ENCODE results near the gene ZNF358. TPM values are rescaled to one million over a fixed set of nuclear protein-coding genes. Genes with fewer than 3 reads are reported as not detected.

The ZNF358 gene
- total and polyA plus RNA-seq, 4 experiments from 2014 or later, result 1.6 to 8.7 (median 8.4) TPM; not detected in 1

Other genes starting within 250 kb of the ZNF358 start
- 1 to 10 TPM; 1.2 to 2.2 TPM for gene INSR, start 221.7 kb upstream of the ZNF358 start, total RNA-seq
- gene INSR, start 221.7 kb upstream of the ZNF358 start, polyA plus RNA-seq, result under 1 TPM; 0.06 to 0.13 TPM
- gene ARHGEF18, start 167.2 kb upstream of the ZNF358 start, total RNA-seq, result 10 to 100 TPM; 82.3 to 83.8 TPM
- 10 to 100 TPM in 1 of 2 donors, 1 to 10 TPM in 1; 2.2 to 11.1 TPM for gene ARHGEF18, start 167.2 kb upstream of the ZNF358 start, polyA plus RNA-seq
- under 1 TPM; 0.64 to 0.73 TPM for gene PEX11G, start 27.1 kb upstream of the ZNF358 start, total RNA-seq
- 1 to 10 TPM in 1 of 2 donors, under 1 TPM in 1; 0.64 to 1.7 TPM for gene PEX11G, start 27.1 kb upstream of the ZNF358 start, polyA plus RNA-seq
- 10 to 100 TPM; 14.1 to 14.9 TPM for gene MCOLN1, start 6.5 kb downstream of the ZNF358 start, total RNA-seq
- 1 to 10 TPM; 8.0 to 9.1 TPM for gene MCOLN1, start 6.5 kb downstream of the ZNF358 start, polyA plus RNA-seq
- gene PNPLA6, start 19.6 kb downstream of the ZNF358 start, total RNA-seq, result 100 to 1,000 TPM; 168 to 169 TPM
- gene PNPLA6, start 19.6 kb downstream of the ZNF358 start, polyA plus RNA-seq, result 10 to 100 TPM in 1 of 2 donors, 1 to 10 TPM in 1; 4.7 to 14.1 TPM
- under 1 TPM; 0.15 to 0.19 TPM for gene CAMSAP3, start 79.8 kb downstream of the ZNF358 start, total RNA-seq
- under 1 TPM in 1 of 2 donors, not detected in 1; 0.07 TPM for gene CAMSAP3, start 79.8 kb downstream of the ZNF358 start, polyA plus RNA-seq
- gene XAB2, start 113.4 kb downstream of the ZNF358 start, total RNA-seq, result 10 to 100 TPM; 75.6 to 77.2 TPM
- gene XAB2, start 113.4 kb downstream of the ZNF358 start, polyA plus RNA-seq, result 1 to 10 TPM; 5.4 to 9.6 TPM
- gene PET100, start 113.7 kb downstream of the ZNF358 start, total RNA-seq, result 100 to 1,000 TPM; 120 to 144 TPM
- gene PET100, start 113.7 kb downstream of the ZNF358 start, polyA plus RNA-seq, result 100 to 1,000 TPM; 127 to 279 TPM
- 1 to 10 TPM; 5.7 to 6.4 TPM for gene PCP2, start 117.6 kb downstream of the ZNF358 start, total RNA-seq
- gene PCP2, start 117.6 kb downstream of the ZNF358 start, polyA plus RNA-seq, result 1 to 10 TPM in 1 of 2 donors, under 1 TPM in 1; 0.96 to 1.2 TPM
- 100 to 1,000 TPM; 219 to 220 TPM for gene STXBP2, start 121.0 kb downstream of the ZNF358 start, total RNA-seq
- 10 to 100 TPM; 73.1 to 88.8 TPM for gene STXBP2, start 121.0 kb downstream of the ZNF358 start, polyA plus RNA-seq
- gene RETN, start 152.9 kb downstream of the ZNF358 start, total RNA-seq, result not detected
- gene RETN, start 152.9 kb downstream of the ZNF358 start, polyA plus RNA-seq, result under 1 TPM; 0.48 to 0.94 TPM
- not detected for gene MCEMP1, start 161.0 kb downstream of the ZNF358 start, total RNA-seq
- not detected for gene MCEMP1, start 161.0 kb downstream of the ZNF358 start, polyA plus RNA-seq
- gene TRAPPC5, start 164.7 kb downstream of the ZNF358 start, total RNA-seq, result 10 to 100 TPM; 60.7 to 62.1 TPM
- gene TRAPPC5, start 164.7 kb downstream of the ZNF358 start, polyA plus RNA-seq, result 100 to 1,000 TPM; 144 to 153 TPM
- gene FCER2, start 186.0 kb downstream of the ZNF358 start, total RNA-seq, result not detected
- under 1 TPM in 1 of 2 donors, not detected in 1; 0.93 TPM for gene FCER2, start 186.0 kb downstream of the ZNF358 start, polyA plus RNA-seq
- gene CLEC4G, start 216.0 kb downstream of the ZNF358 start, total RNA-seq, result not detected
- gene CLEC4G, start 216.0 kb downstream of the ZNF358 start, polyA plus RNA-seq, result not detected
- under 1 TPM; 0.17 to 0.28 TPM for gene CD209, start 231.4 kb downstream of the ZNF358 start, total RNA-seq
- not detected for gene CD209, start 231.4 kb downstream of the ZNF358 start, polyA plus RNA-seq
- not detected for gene CLEC4M, start 247.1 kb downstream of the ZNF358 start, total RNA-seq
- gene CLEC4M, start 247.1 kb downstream of the ZNF358 start, polyA plus RNA-seq, result not detected

Measured in CD4-positive, alpha-beta memory T cell (primary cell).